Sigmoid colon (tissue), 4 donors: Measurements from ENCODE around the gene TMPRSS4.

ENCODE experiments used
- CTCF ChIP-seq, 4 experiments: fragments of 450-650 bp in 3 of 4; fragments of 200-600 bp in 1 of 4; IDR thresholded peaks; one replicate each; pipeline ENCODE4 v1.5.1; 2016 to 2019; ENCODE audit warnings: antibody characterized with exemption in 4 of 4, mild to moderate bottlenecking in 3 of 4, moderate library complexity in 2 of 4
- EP300 ChIP-seq, 4 donors: sonication (generic); formaldehyde crosslinking; IDR thresholded peaks; one replicate each; pipeline ENCODE4 v1.6.1; 2017; ENCODE audit warnings: antibody characterized with exemption in 4 of 4
- POLR2A ChIP-seq, 2 donors: fragments of 450-650 bp; IDR thresholded peaks; one replicate each; pipeline ENCODE4 v1.6.1; 2016; ENCODE audit warnings: antibody characterized with exemption in 2 of 2, mild to moderate bottlenecking in 2 of 2, moderate library complexity in 2 of 2
- POLR2AphosphoS5 ChIP-seq, 4 donors: sonication (generic); formaldehyde crosslinking; IDR thresholded peaks; one replicate each; pipeline ENCODE4 v1.6.1; 2017; ENCODE audit warnings: antibody characterized with exemption in 4 of 4

GRCh38 chr11:118156531-118157185 is 79.8 kb downstream of the TMPRSS4 start:
- TF ChIP-seq POLR2AphosphoS5 (IDR thresholded peaks at IDR 0.05) (no peak), CTCF (IDR thresholded peaks at IDR 0.05) (no peak), POLR2A (IDR thresholded peaks at IDR 0.05) (no peak), EP300 (IDR thresholded peaks at IDR 0.05) (no peak)
